ENCODE results near the gene ST3GAL4.

ST3GAL4 gene

GRCh38 chr11:126347751-126348668, 7.5 kb upstream of the ST3GAL4 start:
- Histone ChIP-seq H3K4me2 (ENCODE audit: low read depth, low read length, poor library complexity, severe bottlenecking) (peak overlapping the region; percentile 43), H3K79me2 (ENCODE audit: insufficient read depth, low read length) (peaks cover 64% of the 10 kb centered on the region), H3K4me3 (ENCODE audit: low read length, poor library complexity, severe bottlenecking) (no peak overlapping the region), H3F3A (ENCODE audit: low read depth) (no peaks in the 10 kb centered on the region), H3K9me2 (replicated peaks; ENCODE audit: low read depth, low read length) (no peaks in the 10 kb centered on the region), H2AFZ (ENCODE audit: low read length) (no peak overlapping the region), H3K9me3 (ENCODE audit: insufficient read depth, low read depth, low read length) (no peaks in the 10 kb centered on the region), H3K9ac (ENCODE audit: low read depth, low read length, poor library complexity, severe bottlenecking) (peak overlapping the region; percentile 19), H3K27me3 (ENCODE audit: insufficient read depth, low read length, poor library complexity, severe bottlenecking) (no peaks in the 10 kb centered on the region), H4K20me1 (ENCODE audit: insufficient read depth, low read length, poor library complexity, severe bottlenecking) (peaks cover 16% of the 10 kb centered on the region), H3K36me3 (ENCODE audit: insufficient read depth, low read length) (peaks cover 40% of the 10 kb centered on the region; the same call in 1 of the 2 replicates), H3K4me1 (ENCODE audit: insufficient read depth, low read length, poor library complexity, severe bottlenecking) (peaks cover 56% of the 10 kb centered on the region)
- no peak for TF ChIP-seq CTCF (conservative IDR thresholded peaks at IDR 0.05; ENCODE audit: low read length)
- no peak for TF ChIP-seq EZH2phosphoT487 (IDR thresholded peaks at IDR 0.05; ENCODE audit: borderline replicate concordance)

DNA sequence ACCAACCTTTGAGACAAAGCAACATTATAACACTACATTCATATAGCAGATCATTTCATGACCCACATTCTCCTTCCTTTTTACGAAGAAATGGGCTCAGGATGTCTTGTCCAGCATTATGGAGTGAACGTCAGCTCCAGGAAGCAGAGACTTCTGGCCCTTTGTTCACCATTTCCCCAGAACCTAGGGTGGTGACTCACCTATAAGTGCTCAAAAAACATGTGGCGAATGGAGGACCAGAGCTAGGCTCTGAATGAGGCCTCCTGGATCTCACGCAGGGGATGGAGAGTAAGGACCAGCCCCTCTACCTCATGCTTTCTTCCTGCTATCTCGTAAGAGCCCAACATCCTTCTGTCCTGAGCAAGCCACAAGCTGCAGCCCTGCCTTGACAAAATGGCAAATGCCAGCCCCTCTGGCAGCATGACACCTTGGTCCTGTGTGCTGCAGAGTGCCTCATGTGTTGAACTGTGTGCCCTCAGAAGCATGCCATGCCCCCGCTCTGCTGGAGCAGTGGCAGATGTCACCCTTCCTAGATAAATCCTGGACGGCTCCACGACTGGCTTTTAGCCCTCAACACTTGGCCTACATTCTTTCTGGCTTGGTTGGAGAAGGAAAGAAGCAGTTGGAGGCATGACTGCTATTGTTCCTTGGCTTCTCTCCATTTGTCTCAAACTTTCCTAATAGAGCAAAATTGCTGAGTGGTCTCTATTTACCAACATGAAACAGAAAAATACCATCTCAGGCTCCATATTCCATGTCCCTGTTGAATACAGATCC, 6.5 kb upstream of the ST3GAL4 start:
- H3K9me3 ChIP-seq (ENCODE audit: insufficient read depth, low read depth, low read length): no peaks in the 10 kb centered on the region
- H3K9ac ChIP-seq (ENCODE audit: low read depth, low read length, poor library complexity, severe bottlenecking): peak overlapping the region; percentile 19
- no peak overlapping the region for H3K4me3 ChIP-seq (ENCODE audit: low read length, poor library complexity, severe bottlenecking)
- H3K36me3 ChIP-seq (ENCODE audit: insufficient read depth, low read length): peaks cover 31% of the 10 kb centered on the region; the same call in 1 of the 2 replicates
- H4K20me1 ChIP-seq (ENCODE audit: insufficient read depth, low read length, poor library complexity, severe bottlenecking): peaks cover 16% of the 10 kb centered on the region
- no peaks in the 10 kb centered on the region for H3K9me2 ChIP-seq (replicated peaks; ENCODE audit: low read depth, low read length)
- H3K4me1 ChIP-seq (ENCODE audit: insufficient read depth, low read length, poor library complexity, severe bottlenecking): peaks cover 66% of the 10 kb centered on the region
- H3K79me2 ChIP-seq (ENCODE audit: insufficient read depth, low read length): peaks cover 69% of the 10 kb centered on the region
- no peaks in the 10 kb centered on the region for H3F3A ChIP-seq (ENCODE audit: low read depth)
- H3K27me3 ChIP-seq (ENCODE audit: insufficient read depth, low read length, poor library complexity, severe bottlenecking): no peaks in the 10 kb centered on the region
- H2AFZ ChIP-seq (ENCODE audit: low read length): no peak overlapping the region
- TF ChIP-seq EZH2phosphoT487 (IDR thresholded peaks at IDR 0.05; ENCODE audit: borderline replicate concordance) (no peak), CTCF (conservative IDR thresholded peaks at IDR 0.05; ENCODE audit: low read length) (no peak)
- peak overlapping the region; percentile 43 for H3K4me2 ChIP-seq (ENCODE audit: low read depth, low read length, poor library complexity, severe bottlenecking)

DNA sequence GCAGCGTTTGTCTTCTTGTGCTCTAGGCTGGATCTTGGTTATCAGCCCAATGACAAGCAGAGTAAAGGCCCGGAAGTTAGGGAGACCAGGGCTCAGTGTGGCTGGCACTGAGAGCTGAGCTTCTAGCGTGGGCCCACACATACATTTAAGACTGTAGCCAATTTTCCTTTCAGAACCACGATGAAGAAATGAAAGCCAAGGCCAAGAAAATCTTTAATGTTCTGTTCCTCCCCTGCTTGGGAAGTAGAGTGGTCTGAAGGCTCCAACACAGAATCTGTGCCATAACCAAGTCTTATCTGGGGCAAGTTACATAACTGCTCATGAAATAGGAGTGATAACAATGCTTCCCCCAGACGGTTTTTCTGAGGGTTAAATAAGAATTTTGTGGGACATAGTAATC, 4.7 kb upstream of the ST3GAL4 start:
- Histone ChIP-seq H3K4me1 (ENCODE audit: insufficient read depth, low read length, poor library complexity, severe bottlenecking) (peaks cover 64% of the 10 kb centered on the region), H3K4me3 (ENCODE audit: low read length, poor library complexity, severe bottlenecking) (peak overlapping the region; percentile 27), H4K20me1 (ENCODE audit: insufficient read depth, low read length, poor library complexity, severe bottlenecking) (peaks cover 16% of the 10 kb centered on the region), H3K9me3 (ENCODE audit: insufficient read depth, low read depth, low read length) (no peaks in the 10 kb centered on the region), H3K27me3 (ENCODE audit: insufficient read depth, low read length, poor library complexity, severe bottlenecking) (no peaks in the 10 kb centered on the region), H3K9me2 (replicated peaks; ENCODE audit: low read depth, low read length) (no peaks in the 10 kb centered on the region), H3K9ac (ENCODE audit: low read depth, low read length, poor library complexity, severe bottlenecking) (peak overlapping the region; percentile 99), H3K4me2 (ENCODE audit: low read depth, low read length, poor library complexity, severe bottlenecking) (peak overlapping the region; percentile 97), H3F3A (ENCODE audit: low read depth) (no peaks in the 10 kb centered on the region), H2AFZ (ENCODE audit: low read length) (no peak overlapping the region), H3K36me3 (ENCODE audit: insufficient read depth, low read length) (peaks cover 12% of the 10 kb centered on the region; the same call in 1 of the 2 replicates), H3K79me2 (ENCODE audit: insufficient read depth, low read length) (peaks cover 76% of the 10 kb centered on the region)
- TF ChIP-seq CTCF (conservative IDR thresholded peaks at IDR 0.05; ENCODE audit: low read length): no peak
- no peak for TF ChIP-seq EZH2phosphoT487 (IDR thresholded peaks at IDR 0.05; ENCODE audit: borderline replicate concordance)
